Measurements from ENCODE around the gene CBX2. TPM values are rescaled to one million over a fixed set of nuclear protein-coding genes. Genes with fewer than 3 reads are reported as not detected.

Gene CBX2
- total and polyA plus RNA-seq, 4 donors = 1.4 to 13.5 (median 3.0) TPM

DNA sequence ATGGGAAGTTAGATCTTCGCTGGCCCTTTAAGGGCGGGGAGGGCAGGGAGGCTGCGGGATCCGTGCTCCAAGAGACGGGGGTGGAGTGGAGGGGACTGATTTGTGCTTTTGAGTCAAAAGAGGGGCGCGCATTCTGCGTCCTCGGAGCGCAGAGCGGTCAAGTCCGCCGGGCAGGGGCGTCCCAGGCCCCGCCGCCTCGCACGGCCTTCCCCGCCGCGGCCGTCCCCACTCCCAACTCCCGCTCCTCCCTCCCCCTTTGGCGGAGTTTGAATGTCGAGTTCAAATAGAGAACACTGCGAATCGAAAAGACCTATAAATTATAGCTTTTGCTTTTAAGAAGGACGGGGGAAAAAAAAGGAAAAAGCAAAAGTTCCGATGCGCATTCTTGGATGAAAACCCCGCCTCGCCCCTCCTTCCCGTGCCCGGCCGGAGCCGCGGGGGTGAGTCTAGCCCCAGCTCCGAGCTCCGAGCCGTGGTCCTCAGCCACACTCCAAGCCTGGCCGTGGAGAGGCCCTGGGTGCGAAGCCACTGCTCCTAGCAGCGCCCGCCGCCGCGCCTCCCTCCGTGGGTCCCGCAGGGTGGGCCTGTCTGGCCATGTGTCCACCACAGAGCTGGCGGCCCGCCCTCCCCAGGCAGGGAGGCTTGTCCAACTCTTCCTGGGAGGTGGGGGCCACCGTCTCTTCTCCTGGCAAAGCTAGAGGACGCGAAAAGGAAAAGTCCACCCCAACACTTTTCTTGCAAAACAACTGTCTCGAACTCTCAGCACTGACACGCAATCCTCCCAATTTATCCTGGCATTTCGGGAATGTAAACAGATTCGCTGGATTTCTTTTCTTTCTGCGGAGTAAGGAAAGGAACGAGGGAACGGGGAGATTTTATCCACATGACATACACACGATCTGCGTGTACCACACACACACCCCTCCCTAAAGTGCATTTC, 15.3 kb downstream of the CBX2 start:
- Histone ChIP-seq H3K4me3 (no peak overlapping the region), H3K9me3 (ENCODE audit: control insufficient read depth in 4 of 4, insufficient read depth in 3 of 4, low read length in 3 of 4) (no peaks in the 10 kb centered on the region), H3K27me3 (ENCODE audit: control insufficient read depth in 3 of 3, insufficient read depth in 3 of 3, low read length in 2 of 3) (peaks cover 0 to 39% (median 35%) of the 10 kb centered on the region in 3 donors), H3K4me1 (ENCODE audit: control insufficient read depth in 5 of 5, insufficient read depth in 5 of 5, low read length in 5 of 5) (peaks cover 0 to 52% (median 10%) of the 10 kb centered on the region in 5 donors), H3K36me3 (ENCODE audit: control insufficient read depth in 4 of 4, insufficient read depth in 4 of 4, low read length in 4 of 4) (peaks cover 0 to 7% (median 0%) of the 10 kb centered on the region in 4 donors), H3K27ac (ENCODE audit: low read depth in 1 of 2, low read length in 1 of 2) (peak overlapping the region in 1 of 2 donors; percentile 2), H3K9ac (ENCODE audit: insufficient read depth in 1 of 2, low read length in 2 of 2) (no peak overlapping the region)
- TF ChIP-seq CTCF (IDR thresholded peaks at IDR 0.05; ENCODE audit: control extremely low read depth, extremely low read depth) = no peak
- 47 to 48% methylated on average over 63 of the region's 63 CpGs for WGBS, 2 donors
- peak; percentile 66 to 86 (median 81) for DNase-seq
- no peak for ATAC-seq (ENCODE audit: insufficient read depth, low FRiP score)

DNA sequence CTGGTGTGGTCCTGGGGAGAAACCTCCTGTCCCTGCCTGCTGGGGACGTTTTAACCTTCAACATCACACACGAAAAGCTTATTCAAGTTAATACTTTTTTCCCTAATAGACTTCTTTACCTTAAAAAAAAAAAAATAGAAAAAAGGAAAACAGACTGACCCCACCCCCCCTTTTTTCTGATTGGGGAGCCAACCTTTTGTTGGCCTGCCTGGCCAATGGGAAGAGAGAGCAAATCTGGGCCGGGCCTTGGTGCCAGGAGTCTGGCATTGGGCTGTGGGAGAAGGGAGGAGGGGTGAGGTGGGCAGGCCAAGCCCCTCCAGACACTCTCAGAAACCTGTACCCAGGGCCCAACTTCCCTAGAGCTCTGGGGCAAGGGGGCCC, 16.0 kb downstream of the CBX2 start:
- H3K27ac ChIP-seq (ENCODE audit: low read depth in 1 of 2, low read length in 1 of 2) = no peak overlapping the region
- no peaks in the 10 kb centered on the region for H3K9me3 ChIP-seq (ENCODE audit: control insufficient read depth in 4 of 4, insufficient read depth in 3 of 4, low read length in 3 of 4)
- no peak for TF ChIP-seq CTCF (IDR thresholded peaks at IDR 0.05; ENCODE audit: control extremely low read depth, extremely low read depth)
- no peak for ATAC-seq (ENCODE audit: insufficient read depth, low FRiP score)
- 69 to 70% methylated on average over 3 of the region's 3 CpGs for WGBS, 2 donors
- H3K4me1 ChIP-seq (ENCODE audit: control insufficient read depth in 5 of 5, insufficient read depth in 5 of 5, low read length in 5 of 5) = peaks cover 0 to 58% (median 10%) of the 10 kb centered on the region in 5 donors
- H3K36me3 ChIP-seq (ENCODE audit: control insufficient read depth in 4 of 4, insufficient read depth in 4 of 4, low read length in 4 of 4) = peaks cover 0 to 7% (median 0%) of the 10 kb centered on the region in 4 donors
- H3K9ac ChIP-seq (ENCODE audit: insufficient read depth in 1 of 2, low read length in 2 of 2) = no peak overlapping the region
- peak; percentile 50 to 68 (median 60) for DNase-seq
- no peak overlapping the region for H3K4me3 ChIP-seq
- peaks cover 0 to 39% (median 35%) of the 10 kb centered on the region in 3 donors for H3K27me3 ChIP-seq (ENCODE audit: control insufficient read depth in 3 of 3, insufficient read depth in 3 of 3, low read length in 2 of 3)

- Histone ChIP-seq H3K27me3 (ENCODE audit: control insufficient read depth in 3 of 3, insufficient read depth in 3 of 3, low read length in 2 of 3) (peaks cover 0 to 44% (median 37%) of the 10 kb centered on the region in 3 donors), H3K4me1 (ENCODE audit: control insufficient read depth in 5 of 5, insufficient read depth in 5 of 5, low read length in 5 of 5) (peaks cover 0 to 60% (median 10%) of the 10 kb centered on the region in 5 donors), H3K36me3 (ENCODE audit: control insufficient read depth in 4 of 4, insufficient read depth in 4 of 4, low read length in 4 of 4) (peaks cover 0 to 7% (median 0%) of the 10 kb centered on the region in 4 donors), H3K9me3 (ENCODE audit: control insufficient read depth in 4 of 4, insufficient read depth in 3 of 4, low read length in 3 of 4) (no peaks in the 10 kb centered on the region), H3K27ac (ENCODE audit: low read depth in 1 of 2, low read length in 1 of 2) (no peak overlapping the region), H3K9ac (ENCODE audit: insufficient read depth in 1 of 2, low read length in 2 of 2) (no peak overlapping the region), H3K4me3 (no peak overlapping the region)
- 92 to 93% methylated on average over 43 to 47 of the region's 47 CpGs for WGBS, 2 donors
- ATAC-seq (ENCODE audit: insufficient read depth, low FRiP score) (no peak), DNase-seq (no peak)
- no peak for TF ChIP-seq CTCF (IDR thresholded peaks at IDR 0.05; ENCODE audit: control extremely low read depth, extremely low read depth)
These were observed 16.9 kb downstream of the CBX2 start for GRCh38 chr17:79794659-79795511.

All from lung (tissue), 12 donors.